ENCODE measurements around the gene TBC1D22A. TPM values are rescaled to one million over a fixed set of nuclear protein-coding genes. Genes with fewer than 3 reads are reported as not detected.

TBC1D22A gene
- polyA plus RNA-seq, 1 experiment = 19.8 TPM

GRCh38 chr22:47192651-47193437, 430.4 kb downstream of the TBC1D22A start:
- POLR2A ChIA-PET = no interaction called here
- H3K9me3 ChIP-seq (ENCODE audit: control insufficient read depth, insufficient read depth, low read length) = peaks cover 2% of the 10 kb centered on the region; the same call in 1 of the 2 replicates
- H3K27ac ChIP-seq (ENCODE audit: low read depth, low read length) = no peak overlapping the region
- TF ChIP-seq CTCF (IDR thresholded peaks at IDR 0.05; ENCODE audit: low read depth, low read length) = no peak
- DNase-seq (ENCODE audit: low read depth, low spot score) = no peak
- no peak overlapping the region for H3K4me3 ChIP-seq (ENCODE audit: low read depth, low read length)
- CTCF ChIA-PET = no interaction called here
- peaks cover 12% of the 10 kb centered on the region for H3K27me3 ChIP-seq (ENCODE audit: control insufficient read depth, insufficient read depth, low read length)

GRCh38 chr22:47193606-47194329, 431.3 kb downstream of the TBC1D22A start:
- TF ChIP-seq CTCF (IDR thresholded peaks at IDR 0.05; ENCODE audit: low read depth, low read length) = no peak
- Histone ChIP-seq H3K4me3 (ENCODE audit: low read depth, low read length) (no peak overlapping the region), H3K27ac (ENCODE audit: low read depth, low read length) (no peak overlapping the region), H3K27me3 (ENCODE audit: control insufficient read depth, insufficient read depth, low read length) (peaks cover 12% of the 10 kb centered on the region), H3K9me3 (ENCODE audit: control insufficient read depth, insufficient read depth, low read length) (no peaks in the 10 kb centered on the region; the same call in 1 of the 2 replicates)
- no peak for DNase-seq (ENCODE audit: low read depth, low spot score)
- POLR2A ChIA-PET = no interaction called here
- CTCF ChIA-PET = no interaction called here

GRCh38 chr22:47194476-47195155, 432.2 kb downstream of the TBC1D22A start:
- no peak for DNase-seq (ENCODE audit: low read depth, low spot score)
- ChIA-PET CTCF (no interaction called here), POLR2A (no interaction called here)
- peaks cover 12% of the 10 kb centered on the region for H3K27me3 ChIP-seq (ENCODE audit: control insufficient read depth, insufficient read depth, low read length)
- H3K9me3 ChIP-seq (ENCODE audit: control insufficient read depth, insufficient read depth, low read length) = no peaks in the 10 kb centered on the region; the same call in 1 of the 2 replicates
- H3K27ac ChIP-seq (ENCODE audit: low read depth, low read length) = no peak overlapping the region
- TF ChIP-seq CTCF (IDR thresholded peaks at IDR 0.05; ENCODE audit: low read depth, low read length) = no peak
- H3K4me3 ChIP-seq (ENCODE audit: low read depth, low read length) = no peak overlapping the region

- POLR2A ChIA-PET = no interaction called here
- H3K27ac ChIP-seq (ENCODE audit: low read depth, low read length) = no peak overlapping the region
- H3K9me3 ChIP-seq (ENCODE audit: control insufficient read depth, insufficient read depth, low read length) = no peaks in the 10 kb centered on the region; the same call in 1 of the 2 replicates
- H3K27me3 ChIP-seq (ENCODE audit: control insufficient read depth, insufficient read depth, low read length) = peaks cover 12% of the 10 kb centered on the region
- TF ChIP-seq CTCF (IDR thresholded peaks at IDR 0.05; ENCODE audit: low read depth, low read length) = no peak
- CTCF ChIA-PET = no interaction called here
- DNase-seq (ENCODE audit: low read depth, low spot score) = no peak
- no peak overlapping the region for H3K4me3 ChIP-seq (ENCODE audit: low read depth, low read length)
These were observed 432.7 kb downstream of the TBC1D22A start for GRCh38 chr22:47195156-47195483.

Measured in AG04450 (cell line).